A549 (cell line): ENCODE data around the gene DMAP1. TPM values are rescaled to one million over a fixed set of nuclear protein-coding genes. Genes with fewer than 3 reads are reported as not detected.

Source experiments
- ATAC-seq, 2 experiments: fragments of 200-7000 bp in 1 of 2; fragments of >200 bp in 1 of 2; cut with Nextera tagmentation in 1 of 2; cut with Tn5 transposase in 1 of 2; 3 replicates each; pipeline versions ENCODE4 v1.8.0 to v1.9.1; 2018 to 2020; ENCODE audit warnings: mild to moderate bottlenecking in 1 of 2, moderate library complexity in 1 of 2
- CTCF ChIA-PET: fragments of 300-600 bp; sonication (Branson Sonifier 250); formaldehyde crosslinking; extraction: SDS; loops from one replicate; lab custom pipeline; 2021; ENCODE audit warnings: antibody characterized with exemption, inconsistent platforms; lab: Yijun Ruan, JAX
- POLR2A ChIA-PET: fragments of 350-600 bp; formaldehyde crosslinking; extraction: SDS; loops from one replicate; lab custom pipeline; 2021; ENCODE audit warnings: antibody characterized with exemption, inconsistent platforms; lab: Yijun Ruan, JAX
- DNase-seq, 2 experiments: peaks; one replicate each; pipeline versions ENCODE4 v3.0.0 to v3.0.0-alpha.2; 2011 to 2016; ENCODE audit warnings: low read depth in 1 of 2, low spot score in 1 of 2
- FAIRE-seq: peaks from 2 replicates; lab custom pipeline; 2011; peaks lifted over from hg19 to GRCh38; lab: Jason Lieb, UNC
- H3K27ac ChIP-seq, 2 experiments: fragments of >200 bp; sonication (Bioruptor Twin); formaldehyde crosslinking; 3 replicates each; pipeline ENCODE4 v1.5.1; 2016 to 2017
- H3K4me1 ChIP-seq: fragments of >200 bp; sonication (Bioruptor Twin); formaldehyde crosslinking; 3 replicates; pipeline ENCODE4 v1.6.1; 2016
- H3K4me2 ChIP-seq: fragments of >200 bp; sonication (Bioruptor Twin); formaldehyde crosslinking; 3 replicates; pipeline ENCODE4 v1.6.1; 2016
- H3K4me3 ChIP-seq: fragments of >200 bp; sonication (Bioruptor Twin); formaldehyde crosslinking; 3 replicates; pipeline ENCODE4 v1.5.1; 2016
- H3K9me3 ChIP-seq: fragments of >200 bp; sonication (Bioruptor Twin); formaldehyde crosslinking; 3 replicates; pipeline ENCODE4 v1.6.1; 2016
- CEBPB ChIP-seq, 2 experiments: fragments of >200 bp in 1 of 2; sonication (Bioruptor Twin) in 1 of 2; formaldehyde crosslinking in 1 of 2; IDR thresholded peaks; 2 replicates each; pipeline ENCODE4 v1.6.1; 2012 to 2016
- CHD2 ChIP-seq: fragments of 150-350 bp; IDR thresholded peaks from 2 replicates; pipeline ENCODE4 v1.6.1; 2014; ENCODE audit warnings: low read length; ENCODE audit not compliant: partially characterized antibody
- CHD4 ChIP-seq: fragments of 200-600 bp; sonication (generic); IDR thresholded peaks from 2 replicates; pipeline ENCODE4 v1.6.1; 2016; ENCODE audit warnings: antibody characterized with exemption, mild to moderate bottlenecking, borderline replicate concordance
- EHF ChIP-seq: fragments of 250-450 bp; sonication (Bioruptor Pico); IDR thresholded peaks from 2 replicates; pipeline ENCODE4 v1.5.0; 2020; ENCODE audit warnings: mild to moderate bottlenecking
- EHMT2 ChIP-seq: fragments of 200-600 bp; sonication (generic); IDR thresholded peaks from 2 replicates; pipeline ENCODE4 v1.6.1; 2016; ENCODE audit warnings: antibody characterized with exemption, low read depth, mild to moderate bottlenecking, moderate library complexity
- ESRRA ChIP-seq: fragments of 150-350 bp; IDR thresholded peaks from 2 replicates; pipeline ENCODE4 v1.6.1; 2014; ENCODE audit warnings: mild to moderate bottlenecking, low read length, borderline replicate concordance
- FOSB ChIP-seq: fragments of 250-450 bp; sonication (Bioruptor Pico); IDR thresholded peaks from 2 replicates; pipeline ENCODE4 v1.5.0; 2020; ENCODE audit warnings: mild to moderate bottlenecking, moderate library complexity
- FOXS1 ChIP-seq: fragments of 250-450 bp; sonication (Bioruptor Pico); IDR thresholded peaks from 2 replicates; pipeline ENCODE4 v1.5.0; 2020; ENCODE audit warnings: mild to moderate bottlenecking, moderate library complexity
- HDAC2 ChIP-seq: fragments of 200-600 bp; sonication (generic); IDR thresholded peaks from 2 replicates; pipeline ENCODE4 v1.6.1; 2016
- HEYL ChIP-seq: fragments of 250-450 bp; sonication (Bioruptor Pico); IDR thresholded peaks from 2 replicates; pipeline ENCODE4 v1.8.0; 2021; ENCODE audit warnings: mild to moderate bottlenecking, moderate library complexity
- HOXA7 ChIP-seq: fragments of 250-450 bp; sonication (Bioruptor Pico); IDR thresholded peaks from 2 replicates; pipeline ENCODE4 v1.5.0; 2020; ENCODE audit warnings: mild to moderate bottlenecking, moderate library complexity
- JUNB ChIP-seq: fragments of >200 bp; sonication (Bioruptor Twin); formaldehyde crosslinking; IDR thresholded peaks from 2 replicates; pipeline ENCODE4 v1.6.1; 2016
- KDM1A ChIP-seq: fragments of 200-600 bp; sonication (generic); IDR thresholded peaks from 2 replicates; pipeline ENCODE4 v1.6.1; 2016; ENCODE audit warnings: low read depth, mild to moderate bottlenecking
- KDM5A ChIP-seq: fragments of 200-600 bp; sonication (generic); IDR thresholded peaks from 2 replicates; pipeline ENCODE4 v1.6.1; 2016; ENCODE audit warnings: antibody characterized with exemption, mild to moderate bottlenecking
- MYC ChIP-seq: IDR thresholded peaks from 2 replicates; pipeline ENCODE4 v1.6.1; 2012; ENCODE audit warnings: mild to moderate bottlenecking, inconsistent platforms, low read length, improper control_type of control experiment, borderline replicate concordance
- NFE2L2 ChIP-seq: fragments of 150-350 bp; conservative IDR thresholded peaks from 2 replicates; pipeline ENCODE4 v1.6.1; 2014; ENCODE audit warnings: low read length
- NPAS2 ChIP-seq: fragments of 250-450 bp; sonication (Bioruptor Pico); IDR thresholded peaks from 2 replicates; pipeline ENCODE4 v1.8.0; 2022; ENCODE audit warnings: mild to moderate bottlenecking, moderate library complexity, borderline replicate concordance
- NR3C1 ChIP-seq: fragments of >200 bp; sonication (Bioruptor Twin); formaldehyde crosslinking; IDR thresholded peaks from 3 replicates; pipeline ENCODE4 v1.6.1; 2017
- PHF8 ChIP-seq: fragments of 200-600 bp; sonication (generic); IDR thresholded peaks from 2 replicates; pipeline ENCODE4 v1.6.1; 2016; ENCODE audit warnings: low read depth, mild to moderate bottlenecking, antibody characterized with exemption, moderate library complexity, borderline replicate concordance
- POLR2A ChIP-seq: IDR thresholded peaks from 2 replicates; pipeline ENCODE4 v1.6.1; 2012; ENCODE audit warnings: mild to moderate bottlenecking, low read length
- POLR2AphosphoS2 ChIP-seq: conservative IDR thresholded peaks from 2 replicates; pipeline ENCODE4 v1.6.1; 2012; ENCODE audit warnings: low read length, improper control_type of control experiment, inconsistent platforms
- RAD21 ChIP-seq, 2 experiments: fragments of >200 bp in 1 of 2; sonication (Bioruptor Twin) in 1 of 2; formaldehyde crosslinking in 1 of 2; IDR thresholded peaks in 1 of 2; conservative IDR thresholded peaks in 1 of 2; 2 replicates in 1 of 2; 3 replicates in 1 of 2; pipeline ENCODE4 v1.6.1; 2012 to 2018; ENCODE audit warnings: inconsistent platforms in 1 of 2
- RFX5 ChIP-seq: fragments of 450-650 bp; IDR thresholded peaks from 2 replicates; pipeline ENCODE4 v1.7.1; 2014; ENCODE audit warnings: antibody characterized with exemption, mild to moderate bottlenecking, moderate library complexity
- RNF2 ChIP-seq: fragments of 200-600 bp; sonication (generic); IDR thresholded peaks from 2 replicates; pipeline ENCODE4 v1.6.1; 2016; ENCODE audit warnings: low read depth, mild to moderate bottlenecking, antibody characterized with exemption, moderate library complexity, borderline replicate concordance
- SMC3 ChIP-seq: fragments of >200 bp; sonication (Bioruptor Twin); formaldehyde crosslinking; IDR thresholded peaks from 3 replicates; pipeline ENCODE4 v1.6.1; 2018; ENCODE audit warnings: inconsistent platforms
- SREBF2 ChIP-seq: fragments of 450-650 bp; IDR thresholded peaks from 2 replicates; pipeline ENCODE4 v1.6.1; 2014; ENCODE audit warnings: mild to moderate bottlenecking, moderate library complexity
- TFCP2L1 ChIP-seq: fragments of 250-450 bp; sonication (Bioruptor Pico); IDR thresholded peaks from 2 replicates; pipeline ENCODE4 v1.5.0; 2021; ENCODE audit warnings: mild to moderate bottlenecking
- WGBS: methylation state at CpG from one replicate; pipeline ENCODE4 v1.1.6; 2017; ENCODE audit errors: missing lambda C conversion rate; 5-methylcytosine and 5-hydroxymethylcytosine counted together
- polyA plus RNA-seq, 4 experiments: library from polyadenylated mRNA; depleted of rRNA in 3 of 4; stranded (reverse); fragments of >200 nt; fragmentation: RNase III in 1 of 4; extraction: RNeasy Plus Mini Kit Qiagen cat#74134 plus additional on column Dnase treatment in 1 of 4; gene quantifications; 2 replicates in 3 of 4; 3 replicates in 1 of 4; pipeline ENCODE4 v1.2.3, GENCODE V29; 2011 to 2017
- TF ChIP-seq, protein P1 (sequence below): IDR thresholded peaks from 2 replicates; pipeline ENCODE4 v1.6.1; 2012; ENCODE audit warnings: low read depth, borderline replicate concordance
- TF ChIP-seq, protein P2 (sequence below): fragments of >200 bp; sonication (Bioruptor Twin); formaldehyde crosslinking; IDR thresholded peaks from 3 replicates; pipeline ENCODE4 v1.5.1; 2016
- TF ChIP-seq, protein P3 (sequence below): fragments of 150-350 bp; IDR thresholded peaks from 2 replicates; pipeline ENCODE4 v1.6.1; 2014; ENCODE audit warnings: low read depth, mild to moderate bottlenecking, low read length
- TF ChIP-seq, protein P4 (sequence below): fragments of 250-450 bp; sonication (Bioruptor Pico); IDR thresholded peaks from 2 replicates; pipeline ENCODE4 v1.5.0; 2020; ENCODE audit warnings: low read depth, mild to moderate bottlenecking, moderate library complexity

The DMAP1 gene
- polyA plus RNA-seq, 2 of the 4 experiments (the other 2 are of a cell fraction): 26.3 to 28.2 TPM

DNA sequence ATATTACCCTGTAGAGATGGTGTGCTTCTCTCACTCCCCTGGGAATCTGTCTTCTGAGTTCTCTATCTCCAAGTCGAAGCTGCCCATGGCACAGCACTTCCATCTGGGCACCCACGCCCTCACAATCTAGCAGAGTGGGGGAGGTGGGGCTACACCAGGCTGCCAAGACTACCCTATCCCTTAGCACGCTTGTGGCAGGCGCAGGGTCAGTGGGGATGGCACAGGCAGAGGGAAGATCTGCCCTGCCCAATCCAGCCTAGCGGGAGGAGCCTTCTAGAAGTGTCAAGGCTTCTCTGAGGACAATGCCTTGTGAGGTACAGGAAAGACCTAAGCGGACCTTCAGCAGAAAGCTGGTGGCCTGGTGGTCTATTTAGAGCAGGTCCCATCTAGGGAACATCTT is 49.1 kb downstream of the DMAP1 start:
- Histone ChIP-seq H3K4me1 (no peaks in the 10 kb centered on the region), H3K9me3 (no peaks in the 10 kb centered on the region)
- ATAC-seq: no peak
- CTCF ChIA-PET: no interaction called here
- TF ChIP-seq CEBPB (IDR thresholded peaks at IDR 0.05): no peak
- no peak for TF ChIP-seq EHF
- TF ChIP-seq KDM1A: no peak
- no peak for TF ChIP-seq HOXA7
- TF ChIP-seq, protein P1, sequence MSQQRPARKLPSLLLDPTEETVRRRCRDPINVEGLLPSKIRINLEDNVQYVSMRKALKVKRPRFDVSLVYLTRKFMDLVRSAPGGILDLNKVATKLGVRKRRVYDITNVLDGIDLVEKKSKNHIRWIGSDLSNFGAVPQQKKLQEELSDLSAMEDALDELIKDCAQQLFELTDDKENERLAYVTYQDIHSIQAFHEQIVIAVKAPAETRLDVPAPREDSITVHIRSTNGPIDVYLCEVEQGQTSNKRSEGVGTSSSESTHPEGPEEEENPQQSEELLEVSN: no peak
- TF ChIP-seq EHMT2: no peak
- TF ChIP-seq HEYL: no peak
- TF ChIP-seq NPAS2 (CRISPR knock-in tag): no peak
- no peak for TF ChIP-seq KDM5A
- no peak for TF ChIP-seq MYC
- TF ChIP-seq ESRRA: no peak
- no peak for TF ChIP-seq HDAC2
- TF ChIP-seq FOSB: no peak
- TF ChIP-seq, protein P2, sequence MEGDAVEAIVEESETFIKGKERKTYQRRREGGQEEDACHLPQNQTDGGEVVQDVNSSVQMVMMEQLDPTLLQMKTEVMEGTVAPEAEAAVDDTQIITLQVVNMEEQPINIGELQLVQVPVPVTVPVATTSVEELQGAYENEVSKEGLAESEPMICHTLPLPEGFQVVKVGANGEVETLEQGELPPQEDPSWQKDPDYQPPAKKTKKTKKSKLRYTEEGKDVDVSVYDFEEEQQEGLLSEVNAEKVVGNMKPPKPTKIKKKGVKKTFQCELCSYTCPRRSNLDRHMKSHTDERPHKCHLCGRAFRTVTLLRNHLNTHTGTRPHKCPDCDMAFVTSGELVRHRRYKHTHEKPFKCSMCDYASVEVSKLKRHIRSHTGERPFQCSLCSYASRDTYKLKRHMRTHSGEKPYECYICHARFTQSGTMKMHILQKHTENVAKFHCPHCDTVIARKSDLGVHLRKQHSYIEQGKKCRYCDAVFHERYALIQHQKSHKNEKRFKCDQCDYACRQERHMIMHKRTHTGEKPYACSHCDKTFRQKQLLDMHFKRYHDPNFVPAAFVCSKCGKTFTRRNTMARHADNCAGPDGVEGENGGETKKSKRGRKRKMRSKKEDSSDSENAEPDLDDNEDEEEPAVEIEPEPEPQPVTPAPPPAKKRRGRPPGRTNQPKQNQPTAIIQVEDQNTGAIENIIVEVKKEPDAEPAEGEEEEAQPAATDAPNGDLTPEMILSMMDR: no peak
- TF ChIP-seq POLR2AphosphoS2: no peak
- TF ChIP-seq, protein P3, sequence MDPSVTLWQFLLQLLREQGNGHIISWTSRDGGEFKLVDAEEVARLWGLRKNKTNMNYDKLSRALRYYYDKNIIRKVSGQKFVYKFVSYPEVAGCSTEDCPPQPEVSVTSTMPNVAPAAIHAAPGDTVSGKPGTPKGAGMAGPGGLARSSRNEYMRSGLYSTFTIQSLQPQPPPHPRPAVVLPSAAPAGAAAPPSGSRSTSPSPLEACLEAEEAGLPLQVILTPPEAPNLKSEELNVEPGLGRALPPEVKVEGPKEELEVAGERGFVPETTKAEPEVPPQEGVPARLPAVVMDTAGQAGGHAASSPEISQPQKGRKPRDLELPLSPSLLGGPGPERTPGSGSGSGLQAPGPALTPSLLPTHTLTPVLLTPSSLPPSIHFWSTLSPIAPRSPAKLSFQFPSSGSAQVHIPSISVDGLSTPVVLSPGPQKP: no peak
- TF ChIP-seq NR3C1: no peak
- TF ChIP-seq, all 56 proteins: peak for 0
- Histone ChIP-seq H3K27ac (no peak overlapping the region), H3K4me3 (no peak overlapping the region), H3K4me2 (no peak overlapping the region)
- POLR2A ChIA-PET: no interaction called here
- FAIRE-seq (no peak), DNase-seq (no peak)
- WGBS: 95% methylated on average over 6 of the region's 6 CpGs

DNA sequence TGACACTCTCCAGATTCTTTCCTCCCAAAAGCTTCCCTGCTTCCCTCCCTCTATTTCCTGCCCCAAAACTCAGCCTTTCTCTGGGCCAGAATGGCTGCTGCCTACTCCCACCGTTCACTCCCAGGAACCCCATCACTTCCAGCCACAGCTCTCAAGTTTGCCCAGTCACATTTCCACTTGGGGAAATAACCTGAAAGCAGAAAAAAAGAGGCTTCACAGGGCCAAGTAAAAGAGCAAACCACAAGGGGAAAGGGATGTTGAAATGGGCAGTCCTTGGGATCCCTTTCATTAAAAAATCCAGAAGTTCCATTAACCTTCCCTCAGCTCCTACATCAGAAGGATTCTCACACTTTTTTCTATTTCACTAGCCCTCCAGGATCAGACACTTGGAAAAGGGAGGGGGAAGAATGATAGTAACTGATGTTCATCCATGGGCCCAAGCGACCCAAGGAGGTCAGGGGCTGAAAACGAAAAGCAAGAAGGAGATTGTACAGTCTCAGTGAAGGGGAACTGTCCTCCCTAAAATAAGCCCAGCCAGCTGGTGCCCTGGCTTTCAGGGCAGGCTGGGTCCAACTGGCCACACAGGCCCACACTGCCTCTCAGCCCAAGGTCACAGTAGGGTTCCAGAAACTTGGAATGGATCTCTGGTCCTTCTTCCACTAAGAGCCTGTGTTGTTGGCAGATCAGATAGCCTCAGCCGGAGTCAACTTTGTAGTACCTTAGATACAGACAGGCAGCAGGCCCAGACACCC is 49.7 kb downstream of the DMAP1 start:
- no peaks in the 10 kb centered on the region for H3K9me3 ChIP-seq
- no peaks in the 10 kb centered on the region for H3K4me1 ChIP-seq
- DNase-seq (no peak), FAIRE-seq (no peak), ATAC-seq (no peak)
- 97% methylated on average over 3 of the region's 4 CpGs for WGBS
- H3K4me3 ChIP-seq: no peak overlapping the region
- TF ChIP-seq POLR2A (no peak), MYC (no peak), JUNB (no peak), RFX5 (no peak), SMC3 (no peak), NFE2L2 (no peak), KDM1A (no peak), CHD4 (no peak), RAD21 (conservative IDR thresholded peaks at IDR 0.05 in 1 of 2, IDR thresholded peaks at IDR 0.05 in 1 of 2) (no peak), FOXS1 (CRISPR knock-in tag) (no peak), HDAC2 (no peak), SREBF2 (no peak), PHF8 (no peak), TFCP2L1 (CRISPR knock-in tag) (no peak), FOSB (no peak), RNF2 (no peak), NR3C1 (no peak), CHD2 (no peak)
- TF ChIP-seq, protein P1: no peak
- TF ChIP-seq, protein P4, sequence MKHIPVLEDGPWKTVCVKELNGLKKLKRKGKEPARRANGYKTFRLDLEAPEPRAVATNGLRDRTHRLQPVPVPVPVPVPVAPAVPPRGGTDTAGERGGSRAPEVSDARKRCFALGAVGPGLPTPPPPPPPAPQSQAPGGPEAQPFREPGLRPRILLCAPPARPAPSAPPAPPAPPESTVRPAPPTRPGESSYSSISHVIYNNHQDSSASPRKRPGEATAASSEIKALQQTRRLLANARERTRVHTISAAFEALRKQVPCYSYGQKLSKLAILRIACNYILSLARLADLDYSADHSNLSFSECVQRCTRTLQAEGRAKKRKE (CRISPR knock-in tag): no peak
- CTCF ChIA-PET: no interaction called here
- POLR2A ChIA-PET: no interaction called here
- no peak overlapping the region for H3K27ac ChIP-seq
- no peak overlapping the region for H3K4me2 ChIP-seq
